MCF 10A (cell line): ENCODE data around the gene TBL1XR1. TPM values are rescaled to one million over a fixed set of nuclear protein-coding genes. Genes with fewer than 3 reads are reported as not detected.

Experiments
- BruUV-seq: library from RNA; stranded (reverse); fragments of 400-500 nt; replicated peaks from 2 replicates; lab custom pipeline; 2021; lab: Mats Ljungman, UMichigan
- CTCF ChIA-PET: fragments of 300-600 bp; sonication (Branson Sonifier 250); formaldehyde crosslinking; extraction: SDS; loops from one replicate; lab custom pipeline; 2021; ENCODE audit warnings: antibody characterized with exemption, inconsistent platforms; lab: Yijun Ruan, JAX
- POLR2A ChIA-PET: fragments of 300-600, 350-650 bp; sonication (Branson Sonifier 250); formaldehyde crosslinking; extraction: SDS; loops from one replicate; lab custom pipeline; 2020; ENCODE audit warnings: antibody characterized with exemption, inconsistent platforms; lab: Yijun Ruan, JAX
- DNase-seq: peaks from one replicate; pipeline ENCODE4 v3.0.0-alpha.2; 2018; ENCODE audit not compliant: unreplicated experiment
- H3K27ac Mint-ChIP-seq: one replicate; pipeline ENCODE4 v1.8.0; 2022; ENCODE audit warnings: mild to moderate bottlenecking, low read depth, mixed read lengths; ENCODE audit not compliant: unreplicated experiment
- H3K27me3 Mint-ChIP-seq: one replicate; pipeline ENCODE4 v1.8.0; 2022; ENCODE audit warnings: mixed read lengths; ENCODE audit not compliant: insufficient read depth, unreplicated experiment
- H3K36me3 Mint-ChIP-seq: one replicate; pipeline ENCODE4 v1.8.0; 2022; ENCODE audit warnings: mild to moderate bottlenecking, moderate library complexity, mixed read lengths; ENCODE audit not compliant: insufficient read depth, unreplicated experiment
- H3K4me1 Mint-ChIP-seq: one replicate; pipeline ENCODE4 v1.8.0; 2022; ENCODE audit warnings: mixed read lengths; ENCODE audit not compliant: insufficient read depth, unreplicated experiment
- H3K4me3 Mint-ChIP-seq: one replicate; pipeline ENCODE4 v1.8.0; 2022; ENCODE audit warnings: mild to moderate bottlenecking, moderate library complexity, mixed read lengths; ENCODE audit not compliant: unreplicated experiment
- H3K9me3 Mint-ChIP-seq: one replicate; pipeline ENCODE4 v1.8.0; 2022; ENCODE audit warnings: mixed read lengths; ENCODE audit not compliant: unreplicated experiment
- intact Hi-C: fragments of 100-400 bp; cut with micrococcal nuclease; formaldehyde crosslinking; loops from 2 replicates; pipeline ENCODE4 v1.14.1; 2022
- total RNA-seq: library from RNA; stranded (reverse); gene quantifications from 2 replicates; pipeline ENCODE4 v1.2.3, GENCODE V29; 2022
- TF ChIP-seq, protein P1 (sequence below): fragments of 200-600 bp; IDR thresholded peaks from one replicate; pipeline ENCODE4 v1.8.0; 2022; ENCODE audit warnings: antibody characterized with exemption, mild to moderate bottlenecking; ENCODE audit not compliant: unreplicated experiment

The TBL1XR1 gene
- total RNA-seq, 1 experiment from 2014 or later = 178 TPM

DNA sequence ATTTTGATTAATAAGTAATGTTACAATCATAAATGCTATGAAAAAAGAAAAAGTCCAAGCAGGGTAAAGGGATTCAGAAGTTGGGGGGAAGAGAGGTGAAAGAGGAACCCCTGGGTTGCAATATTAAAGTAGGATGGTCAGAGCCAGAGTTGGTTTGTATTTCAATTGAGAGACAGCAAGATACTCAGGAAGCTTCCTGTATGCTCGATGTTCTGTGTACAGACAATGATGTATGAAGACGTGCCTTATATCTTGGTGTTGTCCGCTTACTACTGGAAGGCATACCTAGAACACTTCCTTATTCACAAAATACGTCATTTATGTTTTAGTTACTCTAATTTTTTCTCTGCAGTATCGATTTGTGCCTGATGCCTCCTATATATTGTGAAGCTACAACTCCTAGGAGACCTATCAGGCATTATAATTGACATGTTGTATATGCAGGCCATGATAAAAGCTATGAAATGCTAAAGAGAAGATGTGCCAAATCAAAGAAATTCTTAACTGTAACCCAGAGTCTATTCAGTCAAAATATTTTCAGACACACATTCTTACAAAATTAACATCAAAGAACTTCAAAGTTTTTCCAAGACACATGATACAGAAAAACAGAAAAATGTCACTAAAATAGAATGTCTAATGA is 87.5 kb downstream of the TBL1XR1 start:
- H3K4me3 Mint-ChIP-seq = no peak overlapping the region
- CTCF ChIA-PET = interaction anchor here (0.6 to 0.7 kb wide), 2 partner anchors 21 to 218 kb away, joined by 3 read pairs; no protein-coding TSS in a partner anchor
- peaks cover 6% of the 10 kb centered on the region for H3K36me3 Mint-ChIP-seq
- no peaks in the 10 kb centered on the region for H3K27me3 Mint-ChIP-seq
- no TSS peak for BruUV-seq
- no peak for DNase-seq
- no peaks in the 10 kb centered on the region for H3K9me3 Mint-ChIP-seq
- TF ChIP-seq, protein P1, sequence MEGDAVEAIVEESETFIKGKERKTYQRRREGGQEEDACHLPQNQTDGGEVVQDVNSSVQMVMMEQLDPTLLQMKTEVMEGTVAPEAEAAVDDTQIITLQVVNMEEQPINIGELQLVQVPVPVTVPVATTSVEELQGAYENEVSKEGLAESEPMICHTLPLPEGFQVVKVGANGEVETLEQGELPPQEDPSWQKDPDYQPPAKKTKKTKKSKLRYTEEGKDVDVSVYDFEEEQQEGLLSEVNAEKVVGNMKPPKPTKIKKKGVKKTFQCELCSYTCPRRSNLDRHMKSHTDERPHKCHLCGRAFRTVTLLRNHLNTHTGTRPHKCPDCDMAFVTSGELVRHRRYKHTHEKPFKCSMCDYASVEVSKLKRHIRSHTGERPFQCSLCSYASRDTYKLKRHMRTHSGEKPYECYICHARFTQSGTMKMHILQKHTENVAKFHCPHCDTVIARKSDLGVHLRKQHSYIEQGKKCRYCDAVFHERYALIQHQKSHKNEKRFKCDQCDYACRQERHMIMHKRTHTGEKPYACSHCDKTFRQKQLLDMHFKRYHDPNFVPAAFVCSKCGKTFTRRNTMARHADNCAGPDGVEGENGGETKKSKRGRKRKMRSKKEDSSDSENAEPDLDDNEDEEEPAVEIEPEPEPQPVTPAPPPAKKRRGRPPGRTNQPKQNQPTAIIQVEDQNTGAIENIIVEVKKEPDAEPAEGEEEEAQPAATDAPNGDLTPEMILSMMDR = no peak
- intact Hi-C loops = no loop called here
- POLR2A ChIA-PET = interaction anchor here (0.5 to 2.0 kb wide), 8 partner anchors 9 to 65 kb away, joined by 3 to 4 read pairs (median 4); no protein-coding TSS in a partner anchor
- H3K4me1 Mint-ChIP-seq = peaks cover 39% of the 10 kb centered on the region
- H3K27ac Mint-ChIP-seq = peak overlapping the region; percentile 2

DNA sequence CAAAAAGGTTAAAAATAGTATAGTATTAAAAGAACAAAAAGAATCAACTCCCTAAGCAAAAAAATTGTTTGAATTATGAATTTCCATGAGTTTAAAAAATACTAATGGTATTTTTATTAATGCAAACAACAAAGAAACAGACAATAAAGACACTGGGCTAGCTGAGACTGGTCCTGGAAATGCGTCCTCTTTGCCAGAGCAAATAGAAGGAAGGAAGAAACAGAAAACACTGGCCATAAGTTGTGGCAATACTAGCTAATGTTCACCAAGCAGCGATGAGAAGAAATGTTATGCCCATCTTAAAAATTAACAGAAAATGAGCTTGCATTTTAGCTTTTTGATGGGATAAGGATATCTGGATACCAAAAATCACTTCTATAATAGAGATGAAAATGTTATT is 88.6 kb downstream of the TBL1XR1 start:
- BruUV-seq = no TSS peak
- intact Hi-C loops = no loop called here
- Mint-ChIP-seq H3K36me3 (peaks cover 6% of the 10 kb centered on the region), H3K9me3 (no peaks in the 10 kb centered on the region), H3K27ac (no peak overlapping the region), H3K4me1 (peaks cover 45% of the 10 kb centered on the region), H3K27me3 (no peaks in the 10 kb centered on the region), H3K4me3 (no peak overlapping the region)
- POLR2A ChIA-PET = interaction anchor here (0.8 to 2.1 kb wide), 8 partner anchors 9 to 69 kb away, joined by 3 to 7 read pairs (median 3); no protein-coding TSS in a partner anchor
- DNase-seq = no peak
- TF ChIP-seq, protein P1 = no peak
- CTCF ChIA-PET = interaction anchor here (0.5 kb wide), 1 partner anchor 90 kb away, joined by 4 read pairs; no protein-coding TSS in a partner anchor

DNA sequence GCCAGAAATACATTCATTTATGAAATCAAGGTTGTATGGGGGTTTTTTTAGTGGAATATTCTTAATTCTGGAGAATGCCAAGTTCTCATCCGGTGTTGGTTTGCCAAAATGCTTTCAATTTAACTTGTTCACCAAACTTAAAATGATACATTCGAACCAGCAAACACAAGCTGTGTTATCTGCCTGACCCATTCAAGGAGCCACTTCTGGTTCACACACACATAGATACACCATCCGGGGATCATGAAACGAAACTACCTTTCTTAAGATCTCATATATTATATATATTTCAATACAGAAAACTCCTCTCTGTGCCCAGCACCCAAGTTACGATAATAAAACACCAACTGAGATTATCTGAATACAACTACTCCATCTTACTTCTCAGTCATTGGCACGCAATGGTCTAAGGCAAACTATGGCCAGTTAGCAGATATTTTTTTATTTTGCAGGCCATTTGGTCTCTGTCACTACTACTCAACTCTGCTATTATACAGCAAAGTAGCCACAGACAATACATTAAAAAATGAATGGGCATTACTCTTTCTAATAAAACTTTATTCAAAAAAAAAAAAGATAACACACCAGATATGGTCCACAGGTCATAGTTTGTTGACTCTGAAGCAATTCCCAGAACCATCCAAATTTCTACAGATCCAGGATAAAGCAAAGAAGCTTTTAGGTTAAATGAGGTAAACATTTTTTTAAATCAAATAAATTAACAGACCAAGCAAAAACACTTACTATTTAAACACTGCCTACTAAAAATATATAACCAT is 89.6 kb downstream of the TBL1XR1 start:
- intact Hi-C loops = no loop called here
- no peak for DNase-seq
- Mint-ChIP-seq H3K9me3 (no peaks in the 10 kb centered on the region), H3K4me1 (peaks cover 42% of the 10 kb centered on the region), H3K36me3 (peaks cover 6% of the 10 kb centered on the region), H3K27ac (no peak overlapping the region), H3K27me3 (no peaks in the 10 kb centered on the region), H3K4me3 (no peak overlapping the region)
- BruUV-seq = no TSS peak
- CTCF ChIA-PET = interaction anchor here (0.6 to 1.0 kb wide), 2 partner anchors 61 to 85 kb away, joined by 3 to 4 read pairs; no protein-coding TSS in a partner anchor
- TF ChIP-seq, protein P1 = no peak
- POLR2A ChIA-PET = interaction anchor here (0.6 to 2.1 kb wide), 8 partner anchors 8 to 70 kb away, joined by 3 to 7 read pairs (median 3); no protein-coding TSS in a partner anchor

DNA sequence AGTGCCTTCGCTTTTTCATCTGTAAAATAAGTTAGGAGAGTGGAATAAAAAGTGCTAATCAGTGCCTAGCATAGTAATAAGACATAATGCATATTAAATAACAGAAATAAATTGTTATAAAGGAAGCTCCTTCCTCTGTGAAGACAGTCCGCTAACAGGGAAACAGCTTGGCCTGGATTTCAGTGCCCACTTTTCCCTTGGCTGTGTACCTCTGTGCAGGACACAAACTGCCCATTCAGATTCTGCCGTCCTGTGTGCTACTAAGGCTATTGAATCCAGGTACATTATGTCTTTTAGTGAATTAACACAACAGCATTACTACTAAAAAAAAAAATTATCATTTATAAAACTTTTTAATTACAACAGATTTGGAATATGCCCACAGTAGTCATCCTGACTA is 90.7 kb downstream of the TBL1XR1 start:
- no peak overlapping the region for H3K27ac Mint-ChIP-seq

More for the DNA sequence above, 90.7 kb downstream of the TBL1XR1 start:
- BruUV-seq = no TSS peak
- H3K4me3 Mint-ChIP-seq = no peak overlapping the region
- POLR2A ChIA-PET = interaction anchor here (1.2 kb wide), 1 partner anchor 18 kb away, joined by 4 read pairs; no protein-coding TSS in a partner anchor
- peaks cover 6% of the 10 kb centered on the region for H3K36me3 Mint-ChIP-seq
- H3K4me1 Mint-ChIP-seq = peaks cover 45% of the 10 kb centered on the region
- DNase-seq = no peak
- TF ChIP-seq, protein P1 = no peak
- CTCF ChIA-PET = no interaction called here
- H3K27me3 Mint-ChIP-seq = no peaks in the 10 kb centered on the region
- no peaks in the 10 kb centered on the region for H3K9me3 Mint-ChIP-seq
- intact Hi-C loops = no loop called here
